H1 (cell line): ENCODE data around the gene PLEKHN1. TPM values are rescaled to one million over a fixed set of nuclear protein-coding genes. Genes with fewer than 3 reads are reported as not detected.

ENCODE experiments used
- CTCF ChIA-PET: fragments of 300-600 bp; sonication (Branson Sonifier 250); formaldehyde crosslinking; loops from one replicate; lab custom pipeline; 2021; ENCODE audit not compliant: partially characterized antibody; lab: Charles Lee
- POLR2A ChIA-PET: fragments of 300-600 bp; sonication (Branson Sonifier 250); formaldehyde crosslinking; loops from one replicate; lab custom pipeline; 2021; ENCODE audit warnings: inconsistent platforms; ENCODE audit not compliant: partially characterized antibody; lab: Charles Lee
- DNase-seq, 2 experiments: peaks; one replicate each; pipeline versions ENCODE4 v3.0.0 to v3.0.0-alpha.2; 2010 to 2022; ENCODE audit warnings: low spot score in 2 of 2, low read depth in 1 of 2, mixed read lengths in 1 of 2
- FAIRE-seq: peaks from 2 replicates; lab custom pipeline; 2011; peaks lifted over from hg19 to GRCh38; lab: Jason Lieb, UNC
- H2AFZ ChIP-seq: 2 replicates; pipeline ENCODE4 v1.8.1; 2012; ENCODE audit warnings: low read length, inconsistent platforms
- H2AK5ac ChIP-seq: 2 replicates; pipeline ENCODE4 v1.6.1; 2013; ENCODE audit warnings: low read depth, low read length
- H2BK120ac ChIP-seq: replicated peaks from 2 replicates; pipeline ENCODE3; 2013; ENCODE audit warnings: low read depth, low read length, inconsistent platforms
- H2BK12ac ChIP-seq: 2 replicates; pipeline ENCODE4 v1.6.1; 2013; ENCODE audit warnings: low read depth, low read length
- H2BK15ac ChIP-seq: 2 replicates; pipeline ENCODE4 v1.6.1; 2013; ENCODE audit warnings: low read length
- H2BK20ac ChIP-seq: 2 replicates; pipeline ENCODE4 v1.6.1; 2013; ENCODE audit warnings: low read length
- H2BK5ac ChIP-seq: 2 replicates; pipeline ENCODE4 v1.6.1; 2013; ENCODE audit warnings: low read depth, low read length
- H3K14ac ChIP-seq: 2 replicates; pipeline ENCODE4 v1.6.1; 2013; ENCODE audit warnings: inconsistent platforms; ENCODE audit not compliant: insufficient read length
- H3K18ac ChIP-seq: 2 replicates; pipeline ENCODE4 v1.6.1; 2013; ENCODE audit warnings: low read length; ENCODE audit errors: extremely low read depth
- H3K23ac ChIP-seq: 2 replicates; pipeline ENCODE4 v1.6.1; 2013; ENCODE audit warnings: inconsistent platforms; ENCODE audit not compliant: insufficient read length
- H3K23me2 ChIP-seq: 2 replicates; pipeline ENCODE4 v1.6.1; 2013; ENCODE audit warnings: low read depth, low read length
- H3K27ac ChIP-seq: 2 replicates; pipeline ENCODE4 v1.6.1; 2011; ENCODE audit warnings: low read depth, low read length, inconsistent platforms
- H3K27me3 ChIP-seq, 4 experiments: replicated peaks in 1 of 4; 1 replicate in 1 of 4; 2 replicates in 3 of 4; pipeline versions ENCODE4 v1.6.1 to v1.8.1; 2011 to 2013; ENCODE audit warnings: low read length in 3 of 4, mild to moderate bottlenecking in 3 of 4, inconsistent platforms in 2 of 4, mixed read lengths in 2 of 4, moderate library complexity in 1 of 4; ENCODE audit not compliant: control insufficient read depth in 3 of 4, insufficient read depth in 3 of 4; ENCODE audit errors: extremely low read depth in 1 of 4
- H3K36me3 ChIP-seq, 4 experiments: 2 replicates each; pipeline versions ENCODE4 v1.6.1 to v1.8.1; 2011 to 2013; ENCODE audit warnings: mild to moderate bottlenecking in 4 of 4, low read length in 3 of 4, moderate library complexity in 2 of 4, control low read depth in 1 of 4, inconsistent platforms in 1 of 4; ENCODE audit not compliant: insufficient read depth in 4 of 4, control insufficient read depth in 2 of 4
- H3K4ac ChIP-seq: replicated peaks from 2 replicates; pipeline ENCODE3; 2013; ENCODE audit warnings: low read length, low read depth, mixed read lengths, inconsistent platforms; ENCODE audit not compliant: insufficient read length
- H3K4me1 ChIP-seq, 4 experiments: replicated peaks in 1 of 4; 1 replicate in 1 of 4; 2 replicates in 3 of 4; pipeline versions ENCODE4 v1.6.1 to v1.8.1; 2011 to 2013; ENCODE audit warnings: low read length in 3 of 4, inconsistent platforms in 2 of 4, mixed read lengths in 1 of 4; ENCODE audit not compliant: insufficient read depth in 4 of 4, control insufficient read depth in 3 of 4
- H3K4me2 ChIP-seq, 2 experiments: 2 replicates each; pipeline versions ENCODE4 v1.6.1 to v1.8.1; 2011 to 2013; ENCODE audit warnings: low read depth in 2 of 2, low read length in 2 of 2, control low read depth in 1 of 2, inconsistent platforms in 1 of 2, mild to moderate bottlenecking in 1 of 2; ENCODE audit not compliant: insufficient read depth in 1 of 2
- H3K4me3 ChIP-seq, 4 experiments: fragments of 200-600, 300-600 bp in 1 of 4; sonication (generic), shearing (Covaris generic), sonication (Bioruptor Twin) in 1 of 4; 2 replicates each; pipeline versions ENCODE4 v1.5.1 to v1.8.1; 2011 to 2016; ENCODE audit warnings: low read length in 4 of 4, low read depth in 3 of 4, control low read depth in 2 of 4, inconsistent platforms in 2 of 4, mild to moderate bottlenecking in 2 of 4, mixed read lengths in 1 of 4, moderate library complexity in 1 of 4; ENCODE audit not compliant: insufficient read depth in 2 of 4; ENCODE audit errors: extremely low read depth in 1 of 4
- H3K56ac ChIP-seq: replicated peaks from 2 replicates; pipeline ENCODE3; 2013; ENCODE audit warnings: low read depth, mild to moderate bottlenecking, mixed read lengths, low read length, inconsistent platforms; ENCODE audit not compliant: insufficient read length
- H3K79me1 ChIP-seq: 2 replicates; pipeline ENCODE4 v1.6.1; 2013; ENCODE audit warnings: low read depth, low read length, control low read depth
- H3K79me2 ChIP-seq, 2 experiments: 2 replicates each; pipeline versions ENCODE4 v1.6.1 to v1.8.1; 2012 to 2013; ENCODE audit warnings: low read length in 2 of 2, mild to moderate bottlenecking in 2 of 2, inconsistent platforms in 1 of 2; ENCODE audit not compliant: insufficient read depth in 2 of 2, control insufficient read depth in 1 of 2
- H3K9ac ChIP-seq, 4 experiments: replicated peaks in 1 of 4; 1 replicate in 1 of 4; 2 replicates in 3 of 4; pipeline versions ENCODE4 v1.6.1 to v1.8.1; 2011 to 2013; ENCODE audit warnings: low read depth in 3 of 4, low read length in 3 of 4, control low read depth in 2 of 4, mild to moderate bottlenecking in 2 of 4, moderate library complexity in 2 of 4, inconsistent platforms in 1 of 4; ENCODE audit errors: extremely low read depth in 1 of 4
- H3K9me3 ChIP-seq, 2 experiments: 2 replicates each; pipeline versions ENCODE4 v1.6.1 to v1.8.1; 2012 to 2013; ENCODE audit warnings: mild to moderate bottlenecking in 2 of 2, moderate library complexity in 2 of 2, control low read depth in 1 of 2, inconsistent platforms in 1 of 2, low read depth in 1 of 2, low read length in 1 of 2, mixed read lengths in 1 of 2; ENCODE audit not compliant: insufficient read depth in 2 of 2
- H4K20me1 ChIP-seq, 2 experiments: replicated peaks in 1 of 2; 2 replicates each; pipeline versions ENCODE3 to v1.8.1; 2011 to 2013; ENCODE audit warnings: inconsistent platforms in 2 of 2, low read length in 2 of 2, mild to moderate bottlenecking in 1 of 2; ENCODE audit not compliant: insufficient read depth in 2 of 2, control insufficient read depth in 1 of 2
- H4K5ac ChIP-seq: 2 replicates; pipeline ENCODE4 v1.6.1; 2013; ENCODE audit warnings: low read length, low read depth, mixed read lengths, inconsistent platforms; ENCODE audit not compliant: insufficient read length
- H4K8ac ChIP-seq: 2 replicates; pipeline ENCODE4 v1.8.0; 2013; ENCODE audit warnings: mild to moderate bottlenecking, moderate library complexity, low read length, inconsistent platforms; ENCODE audit not compliant: insufficient read depth; ENCODE audit errors: extremely low read depth
- H4K91ac ChIP-seq: replicated peaks from 2 replicates; pipeline ENCODE3; 2013; ENCODE audit warnings: low read length, mixed read lengths, inconsistent platforms; ENCODE audit not compliant: insufficient read length
- BRCA1 ChIP-seq: IDR thresholded peaks from 2 replicates; pipeline ENCODE4 v1.6.1; 2012; ENCODE audit warnings: low read depth, low read length, improper control_type of control experiment
- E2F6 ChIP-seq: IDR thresholded peaks from 2 replicates; pipeline ENCODE4 v1.6.1; 2012; ENCODE audit warnings: inconsistent platforms
- RFX5 ChIP-seq: IDR thresholded peaks from 2 replicates; pipeline ENCODE4 v1.6.1; 2011; ENCODE audit warnings: low read depth, low read length, improper control_type of control experiment, borderline replicate concordance
- RNF2 ChIP-seq: fragments of 200-900, 300-1000 bp; sonication (generic); IDR thresholded peaks from 2 replicates; pipeline ENCODE4 v1.7.1; 2016; ENCODE audit warnings: borderline replicate concordance, low read depth, mild to moderate bottlenecking, antibody characterized with exemption, low read length; ENCODE audit not compliant: poor library complexity, severe bottlenecking; ENCODE audit errors: missing control alignments
- SAP30 ChIP-seq: fragments of 300-600 bp; sonication (generic); IDR thresholded peaks from 2 replicates; pipeline ENCODE4 v1.7.1; 2012; ENCODE audit warnings: low read length, moderate library complexity, mild to moderate bottlenecking, inconsistent platforms; ENCODE audit not compliant: insufficient read depth, insufficient replicate concordance
- SIRT6 ChIP-seq: IDR thresholded peaks from one replicate; pipeline ENCODE4 v1.7.1; 2012; ENCODE audit warnings: low read length, inconsistent platforms
- SIX5 ChIP-seq: IDR thresholded peaks from 2 replicates; pipeline ENCODE4 v1.6.1; 2011; ENCODE audit warnings: mild to moderate bottlenecking, low read depth, low read length
- WGBS, 2 experiments: shearing (Covaris generic) in 1 of 2; methylation state at CpG; one replicate each; pipeline versions ENCODE4 v1.1.6 to v1.1.7; 2013 to 2015; ENCODE audit warnings: low lambda C conversion rate in 2 of 2, mixed read lengths in 2 of 2, inconsistent platforms in 1 of 2, low coverage in 1 of 2, missing lambda C conversion rate in 1 of 2; ENCODE audit not compliant: insufficient replicate concordance in 2 of 2, insufficient coverage in 1 of 2, insufficient read length in 1 of 2; ENCODE audit errors: extremely low coverage in 1 of 2, missing lambda C conversion rate in 1 of 2; 5-methylcytosine and 5-hydroxymethylcytosine counted together
- long read RNA-seq, 2 experiments: library from RNA in 1 of 2; library from capped mRNA in 1 of 2; stranded (forward); transcript quantifications; one replicate each; pipeline ENCODE4 v2.0.0, GENCODE V29; 2021; ENCODE audit warnings: inconsistent platforms in 1 of 2
- polyA minus RNA-seq, 3 experiments: library from RNA; depleted of rRNA, polyadenylated mRNA; stranded (reverse); fragments of >200 nt; gene quantifications; 1 replicate in 2 of 3; 2 replicates in 1 of 3; pipeline ENCODE4 v1.2.3, GENCODE V29; 2011
- polyA plus RNA-seq, 7 experiments: library from polyadenylated mRNA; depleted of rRNA in 3 of 7; stranded (reverse) in 5 of 7; unstranded in 2 of 7; fragments of >200 nt in 5 of 7; fragments of 200-250 nt in 2 of 7; gene quantifications; 1 replicate in 5 of 7; 2 replicates in 1 of 7; 4 replicates in 1 of 7; pipeline versions ENCODE4 v1.2.1 to v1.2.3, GENCODE V29; 2011 to 2013; ENCODE audit warnings: missing spikeins in 2 of 7, mixed read lengths in 2 of 7
- total RNA-seq: library from RNA; stranded (reverse); fragmentation: NEBNext Ultra II Directional; extraction: Animal tissue kit (Norgen Biotek cat#: 25700); gene quantifications from 2 replicates; pipeline ENCODE4 v1.2.1, GENCODE V29; 2021

PLEKHN1 gene
- total RNA-seq (1.5 TPM in 2 replicates), polyA plus RNA-seq (2011; rRNA removed) (0.39 and 1.2 TPM in 2 replicates), polyA minus RNA-seq (2011; rRNA and poly(A)+ RNA removed) (0.06 and 0.10 TPM in 2 replicates)
- 0.65 TPM for polyA plus RNA-seq (2011; cell fraction: cytosol; rRNA removed)
- 4.0 TPM for polyA plus RNA-seq (2011; cell fraction: nucleus; rRNA removed)
- 0.94 to 1.3 TPM (median 1.00 TPM) in 4 replicates for polyA plus RNA-seq (2012, experiment 1 of 2)
- 0.51 TPM for polyA plus RNA-seq (2012, experiment 2 of 2)
- polyA plus RNA-seq (2013, experiment 1 of 2), result 1.1 TPM
- 1.3 TPM for polyA plus RNA-seq (2013, experiment 2 of 2)
- 0.88 TPM for polyA minus RNA-seq (2011; cell fraction: cytosol; rRNA and poly(A)+ RNA removed)
- 1.3 TPM for polyA minus RNA-seq (2011; cell fraction: nucleus; rRNA and poly(A)+ RNA removed)
- long read RNA-seq, experiment 1, result 0 reads
- long read RNA-seq, experiment 2, partial matches to known transcripts, result 0 of 1 reads
- long read RNA-seq, experiment 2, other reads (novel, unspliced or antisense), result 1 of 1 reads

- Histone ChIP-seq H3K9me3 (no peaks in the 10 kb centered on the region), H2BK12ac (0 out of 2 replicates have a peak within 1 kb of the TSS, but pooled peaks have one; percentile 84), H3K14ac (no peak within 1 kb of the TSS), H2BK120ac (no peak within 1 kb of the TSS), H3K4me1 (peaks cover 0 to 16% (median 9%) of the 10 kb centered on the region in 4 experiments; a peak in 5 of 7 replicates), H3K23me2 (peaks cover 13% of the 10 kb centered on the region; the same call in 1 of the 2 replicates), H3K4me2 (peak within 1 kb of the TSS; percentile 83 to 99), H4K20me1 (peaks cover 0 to 36% of the 10 kb centered on the region in 2 experiments), H3K9ac (peak within 1 kb of the TSS in 1 of 4 experiments; percentile 70; a peak in 3 of 7 replicates), H2BK20ac (no peak within 1 kb of the TSS), H3K4ac (peak within 1 kb of the TSS; percentile 85), H3K56ac (no peak within 1 kb of the TSS), H3K36me3 (peaks cover 0 to 19% (median 10%) of the 10 kb centered on the region in 4 experiments; a peak in 7 of 8 replicates), H3K4me3 (peak within 1 kb of the TSS; percentile 38 to 70 (median 48)), H4K8ac (peak within 1 kb of the TSS; percentile 86), H4K5ac (no peak within 1 kb of the TSS), H3K79me2 (peaks cover 0 to 3% of the 10 kb centered on the region in 2 experiments; a peak in 1 of 4 replicates), H3K27ac (no peak within 1 kb of the TSS), H3K23ac (no peak within 1 kb of the TSS), H2BK15ac (no peak within 1 kb of the TSS), H2AFZ (no peak within 1 kb of the TSS; the same call in 1 of the 2 replicates), H3K79me1 (no peaks in the 10 kb centered on the region; the same call in 1 of the 2 replicates), H3K27me3 (peaks cover 11 to 66% (median 58%) of the 10 kb centered on the region in 4 experiments), H2AK5ac (no peak within 1 kb of the TSS), H2BK5ac (no peak within 1 kb of the TSS; the same call in 1 of the 2 replicates), H3K18ac (peak within 1 kb of the TSS; percentile 95), H4K91ac (peak within 1 kb of the TSS; percentile 93)
- no peak for FAIRE-seq
- 21% methylated on average over 24 of the region's 31 CpGs; no CpG with 5 or more reads in 1 of the 2 experiments for WGBS, 2 experiments
- ChIA-PET CTCF (interaction anchor here (0.5 to 1.1 kb wide), 5 partner anchors 14 to 275 kb away, joined by 3 to 6 read pairs (median 4); no protein-coding TSS in a partner anchor), POLR2A (interaction anchor here (0.7 to 2.2 kb wide), 7 partner anchors 10 to 98 kb away, joined by 3 to 11 read pairs (median 3); no protein-coding TSS in a partner anchor)
- peak in 1 of 2 experiments; percentile 79 for DNase-seq
- no peak for TF ChIP-seq RFX5
- TF ChIP-seq SIX5, result no peak
- no peak for TF ChIP-seq E2F6
- TF ChIP-seq BRCA1, result no peak
- no peak for TF ChIP-seq SAP30
- no peak for TF ChIP-seq RNF2
- no peak for TF ChIP-seq SIRT6
Observed at GRCh38 chr1:966135-966703, at the start of gene PLEKHN1. TSS of gene PLEKHN1 (plus strand) at chr1:966482. CDS start at chr1:966532, 50 bp downstream.
